ENCODE measurements around the gene RAB17.

RAB17 gene

GRCh38 chr2:237552908-237553307, 37.6 kb downstream of the RAB17 start:
- TF ChIP-seq, protein P1, sequence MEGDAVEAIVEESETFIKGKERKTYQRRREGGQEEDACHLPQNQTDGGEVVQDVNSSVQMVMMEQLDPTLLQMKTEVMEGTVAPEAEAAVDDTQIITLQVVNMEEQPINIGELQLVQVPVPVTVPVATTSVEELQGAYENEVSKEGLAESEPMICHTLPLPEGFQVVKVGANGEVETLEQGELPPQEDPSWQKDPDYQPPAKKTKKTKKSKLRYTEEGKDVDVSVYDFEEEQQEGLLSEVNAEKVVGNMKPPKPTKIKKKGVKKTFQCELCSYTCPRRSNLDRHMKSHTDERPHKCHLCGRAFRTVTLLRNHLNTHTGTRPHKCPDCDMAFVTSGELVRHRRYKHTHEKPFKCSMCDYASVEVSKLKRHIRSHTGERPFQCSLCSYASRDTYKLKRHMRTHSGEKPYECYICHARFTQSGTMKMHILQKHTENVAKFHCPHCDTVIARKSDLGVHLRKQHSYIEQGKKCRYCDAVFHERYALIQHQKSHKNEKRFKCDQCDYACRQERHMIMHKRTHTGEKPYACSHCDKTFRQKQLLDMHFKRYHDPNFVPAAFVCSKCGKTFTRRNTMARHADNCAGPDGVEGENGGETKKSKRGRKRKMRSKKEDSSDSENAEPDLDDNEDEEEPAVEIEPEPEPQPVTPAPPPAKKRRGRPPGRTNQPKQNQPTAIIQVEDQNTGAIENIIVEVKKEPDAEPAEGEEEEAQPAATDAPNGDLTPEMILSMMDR (IDR thresholded peaks at IDR 0.05), result no peak
- Histone ChIP-seq H3K36me3 (no peaks in the 10 kb centered on the region), H3K4me3 (ENCODE audit: low read depth in 1 of 2, low read length in 1 of 2) (no peak overlapping the region), H3K27me3 (peaks cover 5% of the 10 kb centered on the region), H3K27ac (no peak overlapping the region), H3K4me1 (ENCODE audit: control insufficient read depth in 1 of 2, insufficient read depth in 1 of 2, low read depth in 1 of 2, low read length in 1 of 2) (no peaks in the 10 kb centered on the region), H3K9me3 (no peaks in the 10 kb centered on the region)

DNA sequence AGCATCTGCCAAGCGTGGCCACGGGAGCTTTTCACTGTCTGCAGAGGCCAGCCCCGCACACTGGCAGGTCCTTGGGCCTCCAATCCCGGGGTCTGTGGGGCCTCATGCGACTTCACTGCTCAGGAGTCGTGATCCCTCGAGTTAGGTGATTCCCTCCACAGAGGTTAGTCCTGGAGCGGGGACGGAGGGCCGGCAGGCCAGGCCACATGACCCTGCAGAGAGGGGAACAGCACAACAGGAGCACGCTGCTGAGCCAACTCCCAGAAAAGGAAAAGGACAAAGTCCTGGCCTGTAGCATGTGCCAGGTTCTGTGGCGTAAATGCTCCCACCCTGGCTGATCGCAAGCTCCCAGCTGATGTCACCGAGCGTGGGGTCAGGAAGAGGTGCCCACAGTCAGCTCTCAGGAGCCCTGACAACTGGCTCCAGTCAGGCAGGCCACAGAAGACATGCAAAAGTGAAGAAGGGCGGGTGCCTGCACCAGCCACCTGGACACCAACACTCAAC, 39.4 kb downstream of the RAB17 start:
- Histone ChIP-seq H3K36me3 (no peaks in the 10 kb centered on the region), H3K4me1 (ENCODE audit: control insufficient read depth in 1 of 2, insufficient read depth in 1 of 2, low read depth in 1 of 2, low read length in 1 of 2) (no peaks in the 10 kb centered on the region), H3K27me3 (peaks cover 10% of the 10 kb centered on the region), H3K9me3 (no peaks in the 10 kb centered on the region), H3K27ac (no peak overlapping the region), H3K4me3 (ENCODE audit: low read depth in 1 of 2, low read length in 1 of 2) (no peak overlapping the region)
- TF ChIP-seq, protein P1 (IDR thresholded peaks at IDR 0.05), result no peak

DNA sequence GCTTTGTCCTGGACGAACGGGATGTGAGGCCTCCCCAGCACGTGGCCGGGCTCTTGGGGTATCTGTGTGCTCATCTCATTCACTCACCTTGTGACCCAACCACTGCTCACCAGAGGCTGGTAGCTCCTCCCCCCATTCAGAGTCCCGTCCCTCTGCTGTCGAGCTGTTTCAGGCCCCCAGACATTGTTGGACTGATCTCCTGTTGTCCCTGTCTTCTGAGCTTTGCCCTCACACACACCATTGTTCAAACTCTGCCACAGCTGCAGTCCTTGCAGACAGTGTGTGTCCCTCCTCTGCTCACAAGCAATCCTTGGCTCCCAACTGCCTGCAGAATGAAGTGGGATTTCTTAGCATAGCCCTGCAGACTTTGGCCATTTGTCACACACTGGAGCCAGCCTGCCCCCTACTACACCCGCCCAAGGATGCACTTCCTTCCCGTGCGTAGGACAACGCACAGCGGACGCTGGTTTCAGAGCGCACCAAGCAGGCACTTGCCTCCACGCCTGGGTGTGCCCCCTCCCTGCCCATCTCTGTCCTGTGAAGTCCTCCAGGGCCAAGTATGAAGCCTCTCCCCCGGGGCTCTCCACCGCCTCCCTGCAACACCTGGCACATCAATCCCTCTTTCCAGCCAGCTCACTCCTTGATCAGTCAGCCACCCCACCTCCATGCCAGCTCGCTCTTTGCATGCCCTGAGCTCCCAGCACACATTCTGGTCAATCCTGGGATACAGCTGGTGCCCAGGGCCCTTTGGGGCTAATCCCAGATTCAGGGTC, 40.7 kb downstream of the RAB17 start:
- no peak overlapping the region for H3K27ac ChIP-seq
- H3K27me3 ChIP-seq, result peaks cover 10% of the 10 kb centered on the region
- no peaks in the 10 kb centered on the region for H3K36me3 ChIP-seq
- no peak overlapping the region for H3K4me3 ChIP-seq (ENCODE audit: low read depth in 1 of 2, low read length in 1 of 2)
- H3K9me3 ChIP-seq, result no peaks in the 10 kb centered on the region
- TF ChIP-seq, protein P1 (IDR thresholded peaks at IDR 0.05), result no peak
- H3K4me1 ChIP-seq (ENCODE audit: control insufficient read depth in 1 of 2, insufficient read depth in 1 of 2, low read depth in 1 of 2, low read length in 1 of 2), result no peaks in the 10 kb centered on the region

DNA sequence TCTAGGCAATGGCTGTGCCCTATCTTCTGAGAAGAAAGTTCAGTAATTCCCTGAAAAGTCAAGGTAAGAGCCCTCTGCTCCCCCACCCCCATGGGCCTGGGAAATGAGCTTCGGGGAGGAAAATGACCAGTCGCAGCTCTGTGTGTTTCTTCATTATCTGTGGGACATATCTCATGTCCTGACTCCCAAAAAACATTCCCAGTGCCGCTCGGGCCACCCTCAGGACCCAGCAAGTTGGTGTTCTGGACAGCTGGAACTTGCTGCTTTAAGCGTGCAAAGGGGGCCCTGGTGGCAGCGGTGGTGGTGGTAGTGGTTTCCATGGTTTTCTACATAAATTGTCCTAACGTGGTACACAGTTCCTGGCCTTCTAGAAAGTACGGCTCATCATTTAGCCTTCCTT, 41.3 kb downstream of the RAB17 start:
- TF ChIP-seq, protein P1 (IDR thresholded peaks at IDR 0.05), result no peak
- H3K4me3 ChIP-seq (ENCODE audit: low read depth in 1 of 2, low read length in 1 of 2), result no peak overlapping the region
- H3K36me3 ChIP-seq, result no peaks in the 10 kb centered on the region
- H3K9me3 ChIP-seq, result no peaks in the 10 kb centered on the region
- no peaks in the 10 kb centered on the region for H3K4me1 ChIP-seq (ENCODE audit: control insufficient read depth in 1 of 2, insufficient read depth in 1 of 2, low read depth in 1 of 2, low read length in 1 of 2)
- H3K27ac ChIP-seq, result no peak overlapping the region
- peaks cover 10% of the 10 kb centered on the region for H3K27me3 ChIP-seq

DNA sequence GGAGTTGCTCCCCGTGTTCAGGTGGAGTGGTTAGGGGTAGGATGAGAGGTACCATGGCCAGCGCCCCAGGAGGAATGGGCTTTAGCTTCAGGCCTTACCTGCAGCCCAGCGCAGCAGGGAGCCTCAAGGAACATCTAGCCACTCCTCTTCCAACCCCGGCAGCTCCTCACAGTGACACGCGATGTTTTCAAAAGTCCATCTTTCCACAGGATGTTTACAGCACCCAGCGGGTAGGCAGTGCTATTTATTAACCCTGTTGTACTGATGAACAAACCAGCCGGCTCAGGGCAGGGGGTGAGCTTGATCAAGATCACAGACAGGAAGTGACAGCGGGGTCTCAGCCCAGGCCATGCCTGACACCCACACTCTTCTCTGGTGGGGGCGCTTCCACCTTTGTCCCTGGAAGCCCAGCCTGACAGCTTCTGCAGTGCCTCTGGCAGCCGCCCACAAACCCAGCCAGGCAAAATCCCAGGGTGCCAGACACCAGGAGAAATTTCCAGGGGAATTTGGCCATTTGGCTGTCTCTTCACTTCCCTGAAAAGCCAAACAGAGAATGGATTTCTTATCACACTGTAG, 42.6 kb downstream of the RAB17 start:
- Histone ChIP-seq H3K9me3 (no peaks in the 10 kb centered on the region), H3K4me1 (ENCODE audit: control insufficient read depth in 1 of 2, insufficient read depth in 1 of 2, low read depth in 1 of 2, low read length in 1 of 2) (no peaks in the 10 kb centered on the region), H3K36me3 (no peaks in the 10 kb centered on the region), H3K27me3 (peaks cover 10% of the 10 kb centered on the region), H3K27ac (no peak overlapping the region), H3K4me3 (ENCODE audit: low read depth in 1 of 2, low read length in 1 of 2) (no peak overlapping the region)
- TF ChIP-seq, protein P1 (IDR thresholded peaks at IDR 0.05), result no peak
